Mesothelial cell of epicardium (in vitro differentiated cells): ENCODE data around the gene GRIP1. TPM values are rescaled to one million over a fixed set of nuclear protein-coding genes. Genes with fewer than 3 reads are reported as not detected.

ENCODE experiments used
- DNase-seq, 2 experiments: peaks; one replicate each; pipeline ENCODE4 v3.0.0; 2021; ENCODE audit warnings: low spot score in 2 of 2; ENCODE audit not compliant: unreplicated experiment in 2 of 2
- H3K27ac Mint-ChIP-seq: 2 replicates; pipeline ENCODE4 v1.8.0; 2021; ENCODE audit warnings: mixed read lengths
- H3K27me3 Mint-ChIP-seq: 2 replicates; pipeline ENCODE4 v1.8.0; 2021; ENCODE audit warnings: low read depth, mixed read lengths
- H3K36me3 Mint-ChIP-seq: 2 replicates; pipeline ENCODE4 v1.8.0; 2021; ENCODE audit warnings: mixed read lengths
- H3K4me1 Mint-ChIP-seq: 2 replicates; pipeline ENCODE4 v1.8.0; 2021; ENCODE audit warnings: mixed read lengths
- H3K4me3 Mint-ChIP-seq: 2 replicates; pipeline ENCODE4 v1.8.0; 2021; ENCODE audit warnings: mild to moderate bottlenecking, moderate library complexity, mixed read lengths
- H3K9me3 Mint-ChIP-seq: 2 replicates; pipeline ENCODE4 v1.8.0; 2021; ENCODE audit warnings: mixed read lengths
- total RNA-seq: library from RNA; stranded (reverse); gene quantifications from 3 replicates; pipeline ENCODE4 v1.2.1, GENCODE V29; 2021
- TF ChIP-seq, protein P1 (sequence below): fragments of 200-600 bp; sonication (generic); IDR thresholded peaks from one replicate; pipeline ENCODE4 v1.5.0; 2021; ENCODE audit warnings: antibody characterized with exemption; ENCODE audit not compliant: unreplicated experiment

GRIP1 gene
- total RNA-seq, 1 donor from 2014 or later: 89.3 TPM

DNA sequence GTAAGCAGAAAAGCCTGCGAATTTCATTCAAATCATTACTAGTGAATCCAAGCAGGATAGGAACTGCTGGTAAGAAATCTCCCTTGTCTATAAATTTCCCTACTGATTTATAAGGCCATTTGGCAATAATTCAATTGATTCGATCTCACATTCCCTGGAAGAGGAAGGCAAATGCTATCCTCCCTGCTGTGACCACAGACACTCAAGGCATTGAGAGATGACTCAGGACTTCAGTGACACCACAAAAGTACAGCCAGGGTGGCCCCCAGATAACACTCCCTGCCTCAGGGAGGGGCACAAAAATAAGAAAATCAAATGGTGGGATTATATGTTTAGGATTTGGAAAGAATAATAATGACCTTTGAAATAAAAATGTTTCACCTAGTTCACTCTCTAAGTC is 162.7 kb downstream of the GRIP1 start:
- TF ChIP-seq, protein P1, sequence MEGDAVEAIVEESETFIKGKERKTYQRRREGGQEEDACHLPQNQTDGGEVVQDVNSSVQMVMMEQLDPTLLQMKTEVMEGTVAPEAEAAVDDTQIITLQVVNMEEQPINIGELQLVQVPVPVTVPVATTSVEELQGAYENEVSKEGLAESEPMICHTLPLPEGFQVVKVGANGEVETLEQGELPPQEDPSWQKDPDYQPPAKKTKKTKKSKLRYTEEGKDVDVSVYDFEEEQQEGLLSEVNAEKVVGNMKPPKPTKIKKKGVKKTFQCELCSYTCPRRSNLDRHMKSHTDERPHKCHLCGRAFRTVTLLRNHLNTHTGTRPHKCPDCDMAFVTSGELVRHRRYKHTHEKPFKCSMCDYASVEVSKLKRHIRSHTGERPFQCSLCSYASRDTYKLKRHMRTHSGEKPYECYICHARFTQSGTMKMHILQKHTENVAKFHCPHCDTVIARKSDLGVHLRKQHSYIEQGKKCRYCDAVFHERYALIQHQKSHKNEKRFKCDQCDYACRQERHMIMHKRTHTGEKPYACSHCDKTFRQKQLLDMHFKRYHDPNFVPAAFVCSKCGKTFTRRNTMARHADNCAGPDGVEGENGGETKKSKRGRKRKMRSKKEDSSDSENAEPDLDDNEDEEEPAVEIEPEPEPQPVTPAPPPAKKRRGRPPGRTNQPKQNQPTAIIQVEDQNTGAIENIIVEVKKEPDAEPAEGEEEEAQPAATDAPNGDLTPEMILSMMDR: no peak
- Mint-ChIP-seq H3K4me3 (no peak overlapping the region), H3K27ac (no peak overlapping the region), H3K27me3 (no peaks in the 10 kb centered on the region), H3K9me3 (peaks cover 13% of the 10 kb centered on the region), H3K36me3 (peaks cover 20% of the 10 kb centered on the region), H3K4me1 (peaks cover 3% of the 10 kb centered on the region)
- no peak for DNase-seq

DNA sequence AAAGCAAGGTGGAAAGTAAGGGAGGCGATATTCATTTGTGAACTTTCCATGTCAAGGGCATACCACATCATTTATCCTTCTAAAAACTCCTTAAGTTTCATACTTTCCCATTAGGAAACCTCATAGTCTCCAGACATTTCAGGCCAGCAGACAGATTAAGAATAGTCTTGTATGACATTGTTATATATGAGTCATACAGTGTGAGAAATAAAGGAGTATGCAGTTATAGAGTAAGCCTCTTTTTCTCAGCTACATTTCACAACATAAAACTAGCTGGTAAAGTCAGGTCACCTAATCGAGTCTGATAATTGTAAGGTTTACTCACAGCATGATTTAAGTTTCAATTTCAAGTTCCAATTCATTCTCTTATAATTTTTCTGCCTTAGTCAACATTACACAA is 164.3 kb downstream of the GRIP1 start:
- H3K36me3 Mint-ChIP-seq: peaks cover 26% of the 10 kb centered on the region
- H3K4me3 Mint-ChIP-seq: no peak overlapping the region
- H3K27ac Mint-ChIP-seq: no peak overlapping the region
- H3K9me3 Mint-ChIP-seq: peaks cover 17% of the 10 kb centered on the region
- TF ChIP-seq, protein P1: no peak
- no peaks in the 10 kb centered on the region for H3K27me3 Mint-ChIP-seq
- DNase-seq: no peak
- peaks cover 3% of the 10 kb centered on the region for H3K4me1 Mint-ChIP-seq

DNA sequence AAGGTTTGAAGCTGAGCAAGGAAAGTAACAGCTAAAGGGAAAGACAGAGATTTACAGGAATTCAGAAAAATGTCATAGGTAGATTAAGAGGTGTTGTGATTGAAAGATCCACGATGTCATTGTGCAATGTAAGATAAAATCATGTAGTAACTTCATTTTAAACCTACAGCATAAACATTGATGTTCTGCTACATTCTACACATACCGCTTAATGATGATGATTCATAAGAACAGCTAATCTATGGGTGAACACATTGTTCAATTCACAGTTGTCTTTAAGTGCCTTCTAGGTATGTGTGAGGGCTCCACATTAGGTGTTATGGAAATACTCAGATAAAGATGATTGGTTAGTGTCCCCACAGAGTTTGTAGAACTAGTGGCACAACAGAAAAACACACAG is 170.9 kb downstream of the GRIP1 start:
- no peak overlapping the region for H3K27ac Mint-ChIP-seq
- no peaks in the 10 kb centered on the region for H3K4me1 Mint-ChIP-seq
- peaks cover 26% of the 10 kb centered on the region for H3K36me3 Mint-ChIP-seq
- TF ChIP-seq, protein P1: no peak
- DNase-seq: no peak
- H3K9me3 Mint-ChIP-seq: peaks cover 26% of the 10 kb centered on the region
- H3K4me3 Mint-ChIP-seq: no peak overlapping the region
- H3K27me3 Mint-ChIP-seq: no peaks in the 10 kb centered on the region

DNA sequence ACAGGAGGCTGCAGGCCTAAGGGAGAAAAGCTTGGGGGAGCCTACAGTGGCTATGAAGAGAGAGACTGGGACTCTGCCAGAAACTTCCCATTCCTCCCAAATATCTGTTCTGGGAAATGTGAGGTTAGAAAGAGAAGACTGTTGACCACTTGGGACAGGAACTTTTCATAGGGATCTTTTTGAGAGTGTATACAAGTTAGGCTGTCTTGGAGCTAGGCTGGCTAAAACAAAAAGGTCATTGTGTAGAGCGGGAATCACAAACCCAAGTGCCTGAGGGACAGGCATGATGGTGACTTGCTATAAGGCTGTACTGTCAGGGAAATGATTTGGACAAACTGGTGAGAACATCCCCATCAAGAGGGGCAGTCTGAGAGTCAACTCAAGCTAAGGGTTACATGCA is 175.1 kb downstream of the GRIP1 start:
- no peak for DNase-seq
- no peaks in the 10 kb centered on the region for H3K27me3 Mint-ChIP-seq
- TF ChIP-seq, protein P1: no peak
- H3K9me3 Mint-ChIP-seq: peaks cover 7% of the 10 kb centered on the region
- H3K27ac Mint-ChIP-seq: no peak overlapping the region
- no peaks in the 10 kb centered on the region for H3K4me1 Mint-ChIP-seq
- H3K4me3 Mint-ChIP-seq: no peak overlapping the region
- H3K36me3 Mint-ChIP-seq: peaks cover 4% of the 10 kb centered on the region

DNA sequence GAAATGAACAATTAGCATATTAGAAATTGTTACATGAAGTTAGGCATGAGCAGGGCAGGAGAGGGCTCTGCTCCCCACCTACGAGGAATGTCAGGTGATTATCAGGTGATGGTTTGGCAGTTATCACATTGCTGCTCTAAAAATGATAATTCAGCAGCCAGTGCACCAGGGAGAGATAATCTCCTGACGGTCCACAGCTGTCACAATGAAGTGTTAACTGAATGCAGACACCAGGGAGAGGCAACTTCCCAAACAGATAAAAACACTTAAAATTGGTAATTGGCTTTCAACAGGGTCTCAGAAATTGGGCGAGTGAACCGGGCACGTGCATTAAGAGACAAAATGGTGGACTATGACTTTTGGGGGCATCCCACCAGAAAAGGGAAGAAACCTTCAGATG is 176.0 kb downstream of the GRIP1 start:
- Mint-ChIP-seq H3K27ac (no peak overlapping the region), H3K27me3 (no peaks in the 10 kb centered on the region), H3K4me1 (no peaks in the 10 kb centered on the region), H3K9me3 (peaks cover 7% of the 10 kb centered on the region), H3K4me3 (no peak overlapping the region), H3K36me3 (peaks cover 4% of the 10 kb centered on the region)
- TF ChIP-seq, protein P1: no peak
- no peak for DNase-seq

DNA sequence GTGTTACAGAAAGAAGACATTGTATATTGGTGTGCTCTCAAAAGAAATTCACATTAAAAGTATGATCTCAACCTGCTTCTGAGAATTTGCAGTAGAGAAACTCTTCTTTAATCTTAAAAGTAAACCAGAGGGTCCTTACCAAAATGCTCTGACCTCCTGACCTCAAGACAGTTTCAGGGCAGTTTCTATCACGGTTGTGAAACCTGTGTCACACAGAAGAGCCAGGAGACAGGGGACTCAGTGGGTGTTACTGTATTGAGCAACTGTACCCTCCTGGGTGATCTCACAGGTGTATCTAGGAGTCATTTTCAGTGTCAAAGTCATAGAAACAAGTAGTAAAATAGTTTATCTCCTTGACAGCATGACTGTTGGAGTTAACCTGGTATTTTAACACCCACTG is 178.0 kb downstream of the GRIP1 start:
- Mint-ChIP-seq H3K36me3 (no peaks in the 10 kb centered on the region), H3K27ac (no peak overlapping the region), H3K4me3 (no peak overlapping the region), H3K4me1 (no peaks in the 10 kb centered on the region), H3K27me3 (no peaks in the 10 kb centered on the region), H3K9me3 (peaks cover 2% of the 10 kb centered on the region)
- TF ChIP-seq, protein P1: no peak
- DNase-seq: no peak
